Caco-2 (cell line): ENCODE measurements around the gene MYOZ2. TPM values are rescaled to one million over a fixed set of nuclear protein-coding genes. Genes with fewer than 3 reads are reported as not detected.
"Not testable (repeated sequence)": the region's sequence is repeated elsewhere in the genome, so short reads cannot be mapped to it uniquely, and the experiment has no call there.

Experiments used
- BruUV-seq: library from RNA; stranded (reverse); fragments of 400-500 nt; replicated peaks from 2 replicates; lab custom pipeline; 2021; lab: Mats Ljungman, UMichigan
- CTCF ChIA-PET: fragments of 300-600 bp; sonication (Branson Sonifier 250); formaldehyde crosslinking; loops from one replicate; lab custom pipeline; 2022; ENCODE audit warnings: antibody characterized with exemption; lab: Charles Lee
- POLR2A ChIA-PET: fragments of 300-600 bp; sonication (Branson Sonifier 250); formaldehyde crosslinking; loops from one replicate; lab custom pipeline; 2022; ENCODE audit warnings: antibody characterized with exemption; lab: Charles Lee
- DNase-seq, 2 experiments: peaks; one replicate each; pipeline versions ENCODE4 v3.0.0 to v3.0.0-alpha.2; 2020 to 2022
- H3K27me3 ChIP-seq: replicated peaks from 2 replicates; pipeline ENCODE4 v1.6.0; 2011; ENCODE audit warnings: low read length; ENCODE audit not compliant: control insufficient read depth, insufficient read depth
- H3K36me3 ChIP-seq: 2 replicates; pipeline ENCODE4 v1.5.1; 2011; ENCODE audit warnings: low read length; ENCODE audit not compliant: control insufficient read depth, insufficient read depth
- H3K4me1 ChIP-seq: fragments of 250-450 bp; sonication (Bioruptor Pico); 2 replicates; pipeline ENCODE4 v1.5.1; 2020; ENCODE audit warnings: mild to moderate bottlenecking
- H3K4me3 ChIP-seq: 2 replicates; pipeline ENCODE4 v1.5.1; 2011; ENCODE audit warnings: low read depth, mild to moderate bottlenecking, control low read depth, low read length
- H3K9me3 ChIP-seq: fragments of 250-450 bp; sonication (Bioruptor Pico); 2 replicates; pipeline ENCODE4 v1.5.1; 2020; ENCODE audit warnings: mild to moderate bottlenecking, moderate library complexity
- H3K27ac Mint-ChIP-seq: one replicate; pipeline ENCODE4 v1.8.0; 2022; ENCODE audit warnings: mixed read lengths; ENCODE audit not compliant: unreplicated experiment
- H3K27me3 Mint-ChIP-seq: one replicate; pipeline ENCODE4 v1.8.0; 2022; ENCODE audit warnings: mixed read lengths; ENCODE audit not compliant: insufficient read depth, unreplicated experiment
- H3K36me3 Mint-ChIP-seq: one replicate; pipeline ENCODE4 v1.8.0; 2022; ENCODE audit warnings: mild to moderate bottlenecking, mixed read lengths; ENCODE audit not compliant: insufficient read depth, unreplicated experiment
- H3K4me1 Mint-ChIP-seq: one replicate; pipeline ENCODE4 v1.8.0; 2022; ENCODE audit warnings: low read depth, mixed read lengths; ENCODE audit not compliant: unreplicated experiment
- H3K4me3 Mint-ChIP-seq: one replicate; pipeline ENCODE4 v1.8.0; 2022; ENCODE audit warnings: mild to moderate bottlenecking, moderate library complexity, mixed read lengths; ENCODE audit not compliant: unreplicated experiment
- H3K9me3 Mint-ChIP-seq: one replicate; pipeline ENCODE4 v1.8.0; 2022; ENCODE audit warnings: mixed read lengths; ENCODE audit not compliant: unreplicated experiment
- intact Hi-C: fragments of 100-400 bp; cut with micrococcal nuclease; formaldehyde crosslinking; loops from one replicate; pipeline ENCODE4 v1.10.0; 2022; ENCODE audit not compliant: unreplicated experiment
- total RNA-seq: library from RNA; stranded (reverse); gene quantifications from 2 replicates; pipeline ENCODE4 v1.2.3, GENCODE V29; 2022
- TF ChIP-seq, protein P1 (sequence below), 2 experiments: fragments of 200-600 bp in 1 of 2; IDR thresholded peaks; 1 replicate in 1 of 2; 2 replicates in 1 of 2; pipeline versions ENCODE4 v1.5.1 to v1.8.0; 2011 to 2022; ENCODE audit warnings: antibody characterized with exemption in 1 of 2, control low read depth in 1 of 2, inconsistent platforms in 1 of 2, low read depth in 1 of 2, low read length in 1 of 2, mild to moderate bottlenecking in 1 of 2, moderate library complexity in 1 of 2; ENCODE audit not compliant: insufficient read depth in 1 of 2, severe bottlenecking in 1 of 2, unreplicated experiment in 1 of 2

Gene MYOZ2
- total RNA-seq, 1 experiment from 2014 or later, result 0.18 TPM

DNA sequence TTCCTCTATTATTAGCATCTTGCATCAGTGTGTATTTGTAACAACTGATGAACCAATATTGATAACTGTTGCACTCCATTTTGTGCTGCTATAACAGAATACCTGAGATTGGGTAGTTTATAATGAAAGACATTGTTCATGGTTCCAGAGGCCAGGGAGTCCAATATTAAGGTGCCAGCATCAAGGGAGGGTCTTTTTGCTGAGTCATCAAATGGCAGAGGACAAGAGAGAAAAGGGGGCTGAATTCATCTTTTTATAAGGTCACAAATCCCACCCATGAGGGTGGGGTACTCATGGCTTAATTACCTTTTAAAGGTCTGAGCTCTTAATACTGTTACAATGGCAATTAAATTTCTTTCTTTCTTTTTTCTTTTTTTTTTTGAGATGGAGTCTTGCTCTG is 7.2 kb downstream of the MYOZ2 start:
- ChIA-PET POLR2A (no interaction called here), CTCF (no interaction called here)
- Mint-ChIP-seq H3K36me3 (no peaks in the 10 kb centered on the region), H3K4me3 (no peak overlapping the region), H3K27me3 (no peaks in the 10 kb centered on the region), H3K27ac (peak overlapping the region; percentile 16), H3K4me1 (peaks cover 19% of the 10 kb centered on the region), H3K9me3 (no peaks in the 10 kb centered on the region)
- no peak overlapping the region for H3K4me3 ChIP-seq
- no peak for DNase-seq
- intact Hi-C loops, result no loop called here
- TF ChIP-seq, protein P1, sequence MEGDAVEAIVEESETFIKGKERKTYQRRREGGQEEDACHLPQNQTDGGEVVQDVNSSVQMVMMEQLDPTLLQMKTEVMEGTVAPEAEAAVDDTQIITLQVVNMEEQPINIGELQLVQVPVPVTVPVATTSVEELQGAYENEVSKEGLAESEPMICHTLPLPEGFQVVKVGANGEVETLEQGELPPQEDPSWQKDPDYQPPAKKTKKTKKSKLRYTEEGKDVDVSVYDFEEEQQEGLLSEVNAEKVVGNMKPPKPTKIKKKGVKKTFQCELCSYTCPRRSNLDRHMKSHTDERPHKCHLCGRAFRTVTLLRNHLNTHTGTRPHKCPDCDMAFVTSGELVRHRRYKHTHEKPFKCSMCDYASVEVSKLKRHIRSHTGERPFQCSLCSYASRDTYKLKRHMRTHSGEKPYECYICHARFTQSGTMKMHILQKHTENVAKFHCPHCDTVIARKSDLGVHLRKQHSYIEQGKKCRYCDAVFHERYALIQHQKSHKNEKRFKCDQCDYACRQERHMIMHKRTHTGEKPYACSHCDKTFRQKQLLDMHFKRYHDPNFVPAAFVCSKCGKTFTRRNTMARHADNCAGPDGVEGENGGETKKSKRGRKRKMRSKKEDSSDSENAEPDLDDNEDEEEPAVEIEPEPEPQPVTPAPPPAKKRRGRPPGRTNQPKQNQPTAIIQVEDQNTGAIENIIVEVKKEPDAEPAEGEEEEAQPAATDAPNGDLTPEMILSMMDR (IDR thresholded peaks at IDR 0.05; ENCODE audit: insufficient read depth in 1 of 2, low read depth in 1 of 2, low read length in 1 of 2, severe bottlenecking in 1 of 2, unreplicated experiment in 1 of 2), result no peak
- H3K36me3 ChIP-seq, result no peaks in the 10 kb centered on the region
- H3K9me3 ChIP-seq, result no peaks in the 10 kb centered on the region
- no TSS peak for BruUV-seq
- no peaks in the 10 kb centered on the region for H3K27me3 ChIP-seq
- peaks cover 33% of the 10 kb centered on the region for H3K4me1 ChIP-seq

DNA sequence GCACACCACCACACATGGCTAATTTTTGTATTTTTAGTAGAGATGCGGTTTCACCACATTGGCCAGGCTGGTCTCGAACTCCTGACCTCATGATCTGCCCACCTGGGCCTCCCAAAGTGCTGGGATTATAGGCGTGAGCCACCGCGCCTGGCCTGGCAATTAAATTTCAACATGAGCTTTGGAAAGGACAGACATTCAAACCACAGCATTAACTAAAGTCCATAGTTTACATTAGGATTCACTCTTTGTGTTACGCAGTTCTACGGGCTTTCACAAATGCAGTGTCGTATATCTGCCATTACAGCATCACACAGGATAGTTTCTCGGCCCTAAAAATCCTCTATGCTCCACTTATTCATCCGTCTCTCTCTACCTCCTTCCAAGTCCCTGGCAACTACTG is 7.7 kb downstream of the MYOZ2 start:
- CTCF ChIA-PET, H3K36me3 Mint-ChIP-seq, H3K27me3 ChIP-seq, H3K4me3 ChIP-seq, DNase-seq, POLR2A ChIA-PET, H3K27me3 Mint-ChIP-seq, intact Hi-C loops, H3K4me3 Mint-ChIP-seq, H3K36me3 ChIP-seq, H3K9me3 ChIP-seq, BruUV-seq, H3K9me3 Mint-ChIP-seq: not testable (repeated sequence)
- peak overlapping the region; percentile 16 for H3K27ac Mint-ChIP-seq
- H3K4me1 ChIP-seq, result peaks cover 28% of the 10 kb centered on the region
- H3K4me1 Mint-ChIP-seq, result peaks cover 14% of the 10 kb centered on the region

DNA sequence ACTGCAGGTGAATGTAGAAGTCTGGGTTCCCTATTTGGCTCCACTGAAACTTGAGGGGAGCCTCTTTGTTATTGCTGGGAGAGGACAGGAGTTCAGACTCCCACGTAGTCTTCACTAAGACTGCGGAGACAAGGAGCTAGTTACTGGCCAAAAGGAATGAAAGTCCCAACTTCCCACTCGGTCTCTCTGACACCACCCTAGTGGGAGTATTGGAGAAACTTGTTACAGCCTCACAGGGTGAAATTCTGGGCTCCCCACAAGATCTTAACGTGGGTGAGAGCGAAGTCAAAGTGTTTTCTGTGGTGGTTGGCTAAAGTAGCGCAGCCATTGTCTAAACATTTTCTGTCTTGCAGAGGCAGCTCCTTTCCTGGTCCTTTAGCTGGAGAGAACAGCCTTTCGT is 13.5 kb downstream of the MYOZ2 start:
- Mint-ChIP-seq H3K4me3 (no peak overlapping the region), H3K27ac (no peak overlapping the region), H3K4me1 (no peaks in the 10 kb centered on the region), H3K36me3 (no peaks in the 10 kb centered on the region), H3K27me3 (no peaks in the 10 kb centered on the region), H3K9me3 (no peaks in the 10 kb centered on the region)
- TF ChIP-seq, protein P1 (IDR thresholded peaks at IDR 0.05; ENCODE audit: insufficient read depth in 1 of 2, low read depth in 1 of 2, low read length in 1 of 2, severe bottlenecking in 1 of 2, unreplicated experiment in 1 of 2), result no peak
- CTCF ChIA-PET, result no interaction called here
- POLR2A ChIA-PET, result no interaction called here
- intact Hi-C loops, result no loop called here
- Histone ChIP-seq H3K9me3 (no peaks in the 10 kb centered on the region), H3K27me3 (no peaks in the 10 kb centered on the region), H3K36me3 (no peaks in the 10 kb centered on the region), H3K4me1 (no peaks in the 10 kb centered on the region), H3K4me3 (no peak overlapping the region)
- no TSS peak for BruUV-seq
- no peak for DNase-seq

DNA sequence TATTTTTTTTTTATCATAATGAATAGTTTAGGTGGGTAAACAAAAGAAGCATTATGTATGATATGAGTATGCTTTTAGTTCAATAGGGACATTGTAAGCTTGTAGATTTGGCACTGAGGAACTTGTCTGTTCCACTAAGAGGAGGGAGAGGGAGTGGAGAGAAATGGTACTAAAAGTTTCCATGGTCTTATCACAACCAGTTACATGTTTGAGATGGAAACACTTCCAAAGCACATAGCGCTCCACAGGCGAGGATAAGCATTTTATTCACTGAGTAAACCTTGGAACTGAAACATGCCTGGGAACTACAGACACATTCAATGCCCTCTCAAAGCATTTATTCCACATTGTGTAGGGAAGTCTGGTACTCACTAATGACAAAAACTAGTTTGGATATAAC is 15.5 kb downstream of the MYOZ2 start:
- H3K9me3 Mint-ChIP-seq, result peaks cover 15% of the 10 kb centered on the region
- H3K4me1 ChIP-seq, result no peaks in the 10 kb centered on the region
- H3K4me1 Mint-ChIP-seq, result peaks cover 9% of the 10 kb centered on the region
- ChIA-PET CTCF (no interaction called here), POLR2A (no interaction called here)
- TF ChIP-seq, protein P1 (IDR thresholded peaks at IDR 0.05; ENCODE audit: insufficient read depth in 1 of 2, low read depth in 1 of 2, low read length in 1 of 2, severe bottlenecking in 1 of 2, unreplicated experiment in 1 of 2), result no peak
- intact Hi-C loops, result no loop called here
- H3K27me3 Mint-ChIP-seq, result no peaks in the 10 kb centered on the region
- no peaks in the 10 kb centered on the region for H3K36me3 ChIP-seq
- no peaks in the 10 kb centered on the region for H3K36me3 Mint-ChIP-seq
- BruUV-seq, result no TSS peak
- DNase-seq, result no peak
- H3K27ac Mint-ChIP-seq, result no peak overlapping the region
- H3K4me3 Mint-ChIP-seq, result no peak overlapping the region
- no peak overlapping the region for H3K4me3 ChIP-seq
- H3K9me3 ChIP-seq, result no peaks in the 10 kb centered on the region
- no peaks in the 10 kb centered on the region for H3K27me3 ChIP-seq
